ENCODE measurements around the gene SLC26A3. TPM values are rescaled to one million over a fixed set of nuclear protein-coding genes. Genes with fewer than 3 reads are reported as not detected.

SLC26A3 gene
- total RNA-seq: not detected

DNA sequence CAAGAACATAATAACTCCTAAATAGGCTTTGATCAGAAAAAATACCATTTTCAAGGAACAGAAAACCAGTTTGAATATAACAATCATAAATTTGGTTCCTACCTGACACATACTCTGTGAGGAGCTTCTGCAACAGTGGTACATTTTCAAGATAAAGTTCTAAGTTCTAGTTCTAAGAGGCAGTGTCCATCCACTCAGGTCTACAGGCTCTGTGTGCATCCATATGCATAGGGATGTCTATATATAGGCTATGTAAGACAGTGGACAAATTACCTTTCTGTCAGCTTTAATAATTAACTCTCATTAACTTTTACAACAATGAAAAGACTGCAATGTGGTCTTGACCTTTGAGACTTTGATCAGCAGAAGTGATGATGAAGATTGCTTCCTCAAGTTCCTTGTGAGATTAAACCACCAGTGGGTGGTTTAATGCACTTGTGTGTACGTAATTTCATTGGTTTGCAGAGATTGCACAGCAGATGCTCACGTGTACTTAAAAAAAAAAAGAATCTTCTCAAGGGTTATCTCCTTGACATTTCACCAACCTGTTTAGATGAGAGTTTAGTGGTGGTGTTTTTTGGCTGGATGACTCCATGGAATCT is at the start of gene SLC26A3:
TSS of gene SLC26A3 (minus strand) at position 215 of the 602 bp plus-strand sequence. CDS start 8,714 bp downstream, outside the sequence.

DNA sequence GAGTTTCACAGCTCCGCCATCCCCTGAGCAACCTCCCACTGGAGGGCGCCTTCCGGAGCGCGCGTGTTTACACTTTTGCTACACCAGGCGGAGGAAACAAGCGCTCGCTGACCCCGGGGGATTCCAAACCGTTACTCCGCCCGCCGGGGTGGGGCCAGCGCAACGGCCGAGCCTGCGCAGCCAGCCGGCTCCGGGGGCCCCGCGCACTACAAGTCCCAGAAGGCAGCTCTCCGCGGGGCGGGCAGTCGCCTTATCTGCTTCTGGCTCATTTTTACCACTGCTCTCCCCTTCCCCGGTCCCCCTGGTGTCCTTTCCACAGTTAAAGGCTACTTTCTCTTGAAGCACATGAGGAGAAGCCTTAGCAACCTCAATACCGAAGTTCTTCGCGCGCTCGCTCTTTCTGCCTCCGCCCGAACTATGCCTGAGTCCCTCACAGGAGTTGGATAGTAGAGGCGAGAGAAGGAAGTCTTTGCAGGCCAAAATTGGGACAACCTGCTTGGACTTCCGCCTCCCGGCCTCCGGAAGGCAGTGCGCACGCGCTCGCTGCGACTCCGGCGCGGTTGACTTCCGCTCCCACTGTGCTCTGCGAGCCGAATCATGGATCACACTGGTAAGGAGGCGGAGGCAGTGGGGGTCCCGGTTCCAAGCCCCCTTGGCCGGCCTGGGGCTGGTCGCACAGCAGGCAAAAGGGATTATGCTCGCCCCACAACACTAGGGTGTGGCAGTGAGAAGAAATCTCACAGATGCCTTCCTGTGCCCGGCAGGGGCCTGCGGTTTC is 59.3 kb downstream of the SLC26A3 start, which contains the start of gene CBLL1:
TSS of gene CBLL1 (plus strand) at position 576 of the 778 bp plus-strand sequence. CDS start at position 598, 22 bp downstream.

Other genes with a start within 250 kb of the SLC26A3 start
- gene COG5, start 239.3 kb downstream of the SLC26A3 start, total RNA-seq: 10 to 100 TPM; 30.4 to 37.3 TPM
- gene DUS4L, start 239.3 kb downstream of the SLC26A3 start, total RNA-seq: 1 to 10 TPM; 7.7 to 8.3 TPM
- gene BCAP29, start 223.0 kb downstream of the SLC26A3 start, total RNA-seq: 10 to 100 TPM; 26.8 to 28.0 TPM
- under 1 TPM; 0.51 to 0.88 TPM for gene SLC26A4, start 142.4 kb downstream of the SLC26A3 start, total RNA-seq
- 10 to 100 TPM; 41.5 to 45.4 TPM for gene CBLL1, start 59.1 kb downstream of the SLC26A3 start, total RNA-seq
- gene DLD, start 88.0 kb upstream of the SLC26A3 start, total RNA-seq: 10 to 100 TPM; 54.3 to 57.0 TPM
- not detected for gene LAMB1, start 199.9 kb upstream of the SLC26A3 start, total RNA-seq